Endothelial cell of umbilical vein (primary cell): ENCODE measurements around the gene ADGRD1. TPM values are rescaled to one million over a fixed set of nuclear protein-coding genes. Genes with fewer than 3 reads are reported as not detected.

Source experiments
- BruUV-seq: library from RNA; stranded (reverse); fragments of 400-500 nt; replicated peaks from 2 replicates; lab custom pipeline; 2021; lab: Mats Ljungman, UMichigan
- CTCF ChIA-PET: fragments of 300-600, 350-600 bp; sonication (Branson Sonifier 250); formaldehyde crosslinking; loops from one replicate; lab custom pipeline; 2021; ENCODE audit warnings: antibody characterized with exemption, inconsistent platforms; lab: Charles Lee
- POLR2A ChIA-PET: fragments of 300-600, 350-600 bp; sonication (Branson Sonifier 250); formaldehyde crosslinking; loops from one replicate; lab custom pipeline; 2021; ENCODE audit warnings: antibody characterized with exemption, inconsistent platforms; lab: Charles Lee
- DNase-seq: peaks from one replicate; pipeline ENCODE4 v3.0.0-alpha.2; 2011; ENCODE audit warnings: low read depth, low spot score
- FAIRE-seq: peaks from 2 replicates; lab custom pipeline; 2011; peaks lifted over from hg19 to GRCh38; lab: Jason Lieb, UNC
- H2AFZ ChIP-seq: 2 replicates; pipeline ENCODE4 v1.6.0; 2012; ENCODE audit warnings: low read depth, low read length, control low read depth, inconsistent platforms
- H3K27ac ChIP-seq: 2 replicates; pipeline ENCODE4 v1.5.1; 2011; ENCODE audit warnings: low read depth, mild to moderate bottlenecking, control low read depth, low read length, moderate library complexity; ENCODE audit not compliant: insufficient read depth
- H3K27me3 ChIP-seq, 2 experiments: 2 replicates each; pipeline versions ENCODE4 v1.6.0 to v1.6.1; 2011; ENCODE audit warnings: low read length in 2 of 2, mixed read lengths in 1 of 2; ENCODE audit not compliant: control insufficient read depth in 2 of 2, insufficient read depth in 2 of 2
- H3K36me3 ChIP-seq, 2 experiments: 2 replicates in 1 of 2; 3 replicates in 1 of 2; pipeline ENCODE4 v1.5.1; 2011; ENCODE audit warnings: low read length in 2 of 2, mild to moderate bottlenecking in 1 of 2, moderate library complexity in 1 of 2; ENCODE audit not compliant: control insufficient read depth in 2 of 2, insufficient read depth in 2 of 2; ENCODE audit errors: extremely low read depth in 1 of 2
- H3K4me1 ChIP-seq: 3 replicates; pipeline ENCODE4 v1.5.1; 2011; ENCODE audit warnings: mild to moderate bottlenecking, low read length; ENCODE audit not compliant: control insufficient read depth, insufficient read depth; ENCODE audit errors: extremely low read depth
- H3K4me2 ChIP-seq: 2 replicates; pipeline ENCODE4 v1.6.1; 2011; ENCODE audit warnings: low read length, control low read depth, mixed read lengths; ENCODE audit not compliant: insufficient read depth
- H3K4me3 ChIP-seq, 3 experiments: fragments of 200-600 bp in 1 of 3; sonication (generic), shearing (Covaris generic) in 1 of 3; replicated peaks in 1 of 3; 2 replicates each; pipeline ENCODE4 v1.5.1; 2011 to 2016; ENCODE audit warnings: control low read depth in 3 of 3, low read length in 3 of 3, mild to moderate bottlenecking in 2 of 3, inconsistent platforms in 1 of 3, low read depth in 1 of 3, moderate library complexity in 1 of 3; ENCODE audit not compliant: insufficient read depth in 1 of 3
- H3K79me2 ChIP-seq: 2 replicates; pipeline ENCODE4 v1.6.0; 2012; ENCODE audit warnings: low read length, inconsistent platforms; ENCODE audit not compliant: control insufficient read depth, insufficient read depth
- H3K9ac ChIP-seq: replicated peaks from 2 replicates; pipeline ENCODE3; 2011; ENCODE audit warnings: low read length, control low read depth; ENCODE audit not compliant: insufficient read depth; ENCODE audit errors: extremely low read depth
- H3K9me1 ChIP-seq: replicated peaks from 3 replicates; pipeline ENCODE4 v1.6.0; 2011; ENCODE audit warnings: mild to moderate bottlenecking, low read length; ENCODE audit not compliant: control insufficient read depth, insufficient read depth; ENCODE audit errors: extremely low read depth
- H3K9me3 ChIP-seq: replicated peaks from 2 replicates; pipeline ENCODE4 v1.5.1; 2012; ENCODE audit warnings: low read length, inconsistent platforms; ENCODE audit not compliant: control insufficient read depth, insufficient read depth
- H4K20me1 ChIP-seq: replicated peaks from 2 replicates; pipeline ENCODE3; 2011; ENCODE audit warnings: mild to moderate bottlenecking, low read length; ENCODE audit not compliant: control insufficient read depth, insufficient read depth; ENCODE audit errors: extremely low read depth
- EZH2 ChIP-seq: IDR thresholded peaks from 2 replicates; pipeline ENCODE4 v1.6.1; 2012; ENCODE audit warnings: borderline replicate concordance, low read depth, mild to moderate bottlenecking, moderate library complexity, low read length, inconsistent platforms; ENCODE audit not compliant: severe bottlenecking
- FOS ChIP-seq: IDR thresholded peaks from 2 replicates; pipeline ENCODE4 v1.6.1; 2011; ENCODE audit warnings: mild to moderate bottlenecking, low read length, moderate library complexity, borderline replicate concordance; ENCODE audit not compliant: insufficient read depth
- GATA2 ChIP-seq: IDR thresholded peaks from 2 replicates; pipeline ENCODE4 v1.7.0; 2011; ENCODE audit warnings: low read depth, mild to moderate bottlenecking, moderate library complexity, mixed read lengths, low read length; ENCODE audit not compliant: insufficient read length, insufficient read depth
- JUN ChIP-seq: IDR thresholded peaks from 2 replicates; pipeline ENCODE4 v1.6.1; 2011; ENCODE audit warnings: borderline replicate concordance, low read depth; ENCODE audit not compliant: insufficient read length, insufficient read depth
- MYC ChIP-seq: IDR thresholded peaks from one replicate; pipeline ENCODE4 v1.6.1; 2011; ENCODE audit warnings: mild to moderate bottlenecking, low read depth, low read length
- POLR2A ChIP-seq: IDR thresholded peaks from 2 replicates; pipeline ENCODE4 v1.6.1; 2012; ENCODE audit warnings: low read depth, mild to moderate bottlenecking, control low read depth, low read length
- dilution Hi-C: fragments of 300-500 bp; cut with MboI; formaldehyde crosslinking; loops from one replicate; pipeline ENCODE4 v1.15.0; 2019; ENCODE audit warnings: low sequenced_read_pairs; ENCODE audit not compliant: extremely low pct_ligation_motif_present
- intact Hi-C: fragments of 100-400 bp; cut with micrococcal nuclease; formaldehyde crosslinking; loops from one replicate; pipeline ENCODE4 v1.10.0; 2022
- polyA plus RNA-seq, 4 experiments: library from polyadenylated mRNA; depleted of rRNA in 3 of 4; stranded (reverse) in 3 of 4; unstranded in 1 of 4; fragments of >200 nt; gene quantifications; 2 replicates each; pipeline versions ENCODE4 v1.2.1 to v1.2.3, GENCODE V29; 2011 to 2012; ENCODE audit warnings: missing spikeins in 1 of 4
- total RNA-seq: library from RNA; stranded (reverse); gene quantifications from 2 replicates; pipeline ENCODE4 v1.2.3, GENCODE V29; 2021
- TF ChIP-seq, protein P1 (sequence below): IDR thresholded peaks from 2 replicates; pipeline ENCODE4 v1.6.1; 2011; ENCODE audit not compliant: insufficient read depth, insufficient read length
- TF ChIP-seq, protein P2 (sequence below), 2 donors: IDR thresholded peaks; 1 replicate in 1 of 2; 2 replicates in 1 of 2; pipeline ENCODE4 v1.5.1; 2011; ENCODE audit warnings: low read length in 2 of 2, mild to moderate bottlenecking in 2 of 2, moderate library complexity in 2 of 2, control low read depth in 1 of 2, inconsistent platforms in 1 of 2, low read depth in 1 of 2; ENCODE audit not compliant: insufficient read depth in 1 of 2; ENCODE audit errors: extremely low read depth in 1 of 2

The ADGRD1 gene
- total and polyA plus RNA-seq, 2 donors (not counting 3 experiments of a cell fraction or from before 2014, with no cell fraction given): 0.07 TPM; not detected in 1

DNA sequence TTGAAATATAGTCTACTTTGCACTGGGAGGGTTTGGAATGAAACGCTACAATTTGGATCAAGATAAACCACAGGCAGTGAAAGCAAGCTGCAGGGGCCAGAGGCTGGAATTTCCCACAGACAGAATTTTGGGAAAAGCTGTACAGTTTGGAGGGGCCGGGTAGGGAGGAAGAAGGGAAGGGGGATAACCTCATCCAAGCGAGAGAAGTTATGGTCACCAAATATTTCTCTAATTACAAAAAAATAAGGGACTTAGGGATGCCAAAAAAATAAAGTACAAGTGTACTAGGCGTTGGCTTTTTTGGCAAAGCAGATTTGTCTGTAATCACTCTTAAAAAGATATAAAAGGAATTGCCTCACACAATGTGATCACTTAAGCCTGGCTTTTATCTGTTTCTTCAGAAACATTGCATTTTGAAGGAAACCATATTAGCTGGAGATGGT lies 31.2 kb upstream of the ADGRD1 start:
- BruUV-seq: no TSS peak
- Histone ChIP-seq H3K9me3 (no peaks in the 10 kb centered on the region), H3K4me3 (no peak overlapping the region), H4K20me1 (no peaks in the 10 kb centered on the region), H3K4me2 (no peak overlapping the region), H3K27ac (no peak overlapping the region), H3K36me3 (no peaks in the 10 kb centered on the region), H3K4me1 (no peaks in the 10 kb centered on the region), H3K9me1 (no peaks in the 10 kb centered on the region), H3K9ac (no peak overlapping the region), H2AFZ (no peak overlapping the region), H3K27me3 (no peaks in the 10 kb centered on the region), H3K79me2 (no peaks in the 10 kb centered on the region)
- dilution Hi-C loops (no loop called here), intact Hi-C loops (no loop called here)
- DNase-seq: no peak
- FAIRE-seq: no peak
- TF ChIP-seq JUN (no peak), FOS (no peak), GATA2 (no peak)
- ChIA-PET CTCF (no interaction called here), POLR2A (interaction anchor here (0.5 kb wide), 1 partner anchor 13 kb away, joined by 8 read pairs; no protein-coding TSS in a partner anchor)

DNA sequence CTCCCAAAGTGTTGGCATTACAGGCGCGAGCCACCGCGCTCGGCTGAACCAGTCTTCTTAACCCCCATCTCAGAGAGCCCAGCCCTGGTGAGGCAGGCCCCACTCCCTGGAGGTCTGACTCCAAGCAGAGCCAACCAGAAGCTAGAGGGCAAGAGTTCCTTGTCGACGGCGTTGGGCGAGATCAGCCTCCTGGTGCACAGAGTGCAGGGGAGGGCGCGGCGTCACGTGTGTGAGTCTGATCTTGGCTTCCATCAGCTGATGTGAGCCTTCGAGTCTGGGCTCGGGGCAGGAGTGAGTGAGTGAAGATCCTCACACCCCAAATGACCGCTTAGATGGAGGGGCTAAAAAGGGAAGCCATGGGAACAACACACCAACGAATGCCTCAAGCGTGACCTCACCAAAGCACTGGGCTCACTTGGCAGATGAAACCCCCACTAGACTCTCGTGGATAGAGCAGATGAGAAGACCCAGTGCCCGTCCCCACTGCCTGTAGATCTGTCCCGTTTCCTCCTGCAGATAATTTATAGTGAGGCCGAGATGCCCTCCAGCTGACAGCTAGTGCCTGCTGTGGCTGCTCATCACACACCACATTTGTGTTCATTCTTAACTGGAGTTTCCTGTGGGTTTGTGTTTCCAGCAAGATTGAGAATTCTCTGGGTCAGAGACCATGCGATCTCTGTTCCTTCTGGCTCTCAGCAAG lies 28.6 kb upstream of the ADGRD1 start:
- no peak overlapping the region for H2AFZ ChIP-seq
- H3K27ac ChIP-seq: no peak overlapping the region
- ChIA-PET POLR2A (no interaction called here), CTCF (no interaction called here)
- dilution Hi-C loops (no loop called here), intact Hi-C loops (no loop called here)
- H3K4me2 ChIP-seq: no peak overlapping the region
- no peaks in the 10 kb centered on the region for H3K9me3 ChIP-seq
- H3K27me3 ChIP-seq: no peaks in the 10 kb centered on the region
- TF ChIP-seq POLR2A (no peak), FOS (no peak), JUN (no peak), MYC (no peak), EZH2 (no peak)
- TF ChIP-seq, protein P1, sequence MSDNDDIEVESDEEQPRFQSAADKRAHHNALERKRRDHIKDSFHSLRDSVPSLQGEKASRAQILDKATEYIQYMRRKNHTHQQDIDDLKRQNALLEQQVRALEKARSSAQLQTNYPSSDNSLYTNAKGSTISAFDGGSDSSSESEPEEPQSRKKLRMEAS: no peak
- TF ChIP-seq, protein P2, sequence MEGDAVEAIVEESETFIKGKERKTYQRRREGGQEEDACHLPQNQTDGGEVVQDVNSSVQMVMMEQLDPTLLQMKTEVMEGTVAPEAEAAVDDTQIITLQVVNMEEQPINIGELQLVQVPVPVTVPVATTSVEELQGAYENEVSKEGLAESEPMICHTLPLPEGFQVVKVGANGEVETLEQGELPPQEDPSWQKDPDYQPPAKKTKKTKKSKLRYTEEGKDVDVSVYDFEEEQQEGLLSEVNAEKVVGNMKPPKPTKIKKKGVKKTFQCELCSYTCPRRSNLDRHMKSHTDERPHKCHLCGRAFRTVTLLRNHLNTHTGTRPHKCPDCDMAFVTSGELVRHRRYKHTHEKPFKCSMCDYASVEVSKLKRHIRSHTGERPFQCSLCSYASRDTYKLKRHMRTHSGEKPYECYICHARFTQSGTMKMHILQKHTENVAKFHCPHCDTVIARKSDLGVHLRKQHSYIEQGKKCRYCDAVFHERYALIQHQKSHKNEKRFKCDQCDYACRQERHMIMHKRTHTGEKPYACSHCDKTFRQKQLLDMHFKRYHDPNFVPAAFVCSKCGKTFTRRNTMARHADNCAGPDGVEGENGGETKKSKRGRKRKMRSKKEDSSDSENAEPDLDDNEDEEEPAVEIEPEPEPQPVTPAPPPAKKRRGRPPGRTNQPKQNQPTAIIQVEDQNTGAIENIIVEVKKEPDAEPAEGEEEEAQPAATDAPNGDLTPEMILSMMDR (IDR thresholded peaks at IDR 0.05; ENCODE audit: extremely low read depth in 1 of 2, insufficient read depth in 1 of 2, low read depth in 1 of 2, low read length in 2 of 2): no peak
- no peak overlapping the region for H3K9ac ChIP-seq
- BruUV-seq: no TSS peak
- H3K9me1 ChIP-seq: no peaks in the 10 kb centered on the region
- FAIRE-seq (no peak), DNase-seq (no peak)
- H3K4me1 ChIP-seq: peaks cover 4% of the 10 kb centered on the region
- H3K4me3 ChIP-seq: no peak overlapping the region
- H3K79me2 ChIP-seq: no peaks in the 10 kb centered on the region
- no peaks in the 10 kb centered on the region for H4K20me1 ChIP-seq
- no peaks in the 10 kb centered on the region for H3K36me3 ChIP-seq
